Astrocyte of the spinal cord (primary cell): Measurements from ENCODE around the gene MVK.
A peak's percentile ranks its signal among the peaks of the same experiment; 100 is the strongest.

ENCODE experiments used
- DNase-seq: peaks from one replicate; pipeline ENCODE4 v3.0.0; 2011; ENCODE audit warnings: low read depth, low spot score
- H3K4me3 ChIP-seq: 2 replicates; pipeline ENCODE4 v1.5.1; 2011; ENCODE audit warnings: low read depth, mild to moderate bottlenecking, low read length, moderate library complexity
- in situ Hi-C: cut with HindIII; loops from 2 replicates; pipeline ENCODE4 v1.10.0; 2017; ENCODE audit warnings: low sequenced_read_pairs
- TF ChIP-seq, protein P1 (sequence below): IDR thresholded peaks from 2 replicates; pipeline ENCODE4 v1.5.1; 2012; ENCODE audit warnings: low read depth, mild to moderate bottlenecking, low read length, inconsistent platforms

MVK gene

DNA sequence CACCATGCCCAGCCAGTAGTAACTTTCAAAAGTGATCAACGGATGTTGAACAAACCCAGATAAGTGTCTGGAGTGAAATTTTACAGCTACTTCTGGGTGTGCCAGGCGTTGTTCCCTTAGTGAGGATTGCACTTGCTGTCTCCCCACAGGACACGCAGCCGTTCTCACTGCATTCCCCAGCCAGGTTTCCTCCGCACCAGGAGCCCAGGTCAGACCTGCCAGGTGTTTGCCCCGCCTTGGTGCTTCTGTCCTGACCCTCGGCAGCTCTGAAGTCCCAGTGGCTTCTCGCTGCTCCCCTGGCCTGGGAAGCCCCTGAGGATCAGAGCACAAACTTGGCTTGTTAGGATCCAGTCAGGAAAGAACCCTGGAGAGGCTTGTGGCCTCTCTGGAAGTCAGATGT is 36.5 kb upstream of the MVK start:
- H3K4me3 ChIP-seq = no peak overlapping the region
- in situ Hi-C loops = no loop called here
- TF ChIP-seq, protein P1, sequence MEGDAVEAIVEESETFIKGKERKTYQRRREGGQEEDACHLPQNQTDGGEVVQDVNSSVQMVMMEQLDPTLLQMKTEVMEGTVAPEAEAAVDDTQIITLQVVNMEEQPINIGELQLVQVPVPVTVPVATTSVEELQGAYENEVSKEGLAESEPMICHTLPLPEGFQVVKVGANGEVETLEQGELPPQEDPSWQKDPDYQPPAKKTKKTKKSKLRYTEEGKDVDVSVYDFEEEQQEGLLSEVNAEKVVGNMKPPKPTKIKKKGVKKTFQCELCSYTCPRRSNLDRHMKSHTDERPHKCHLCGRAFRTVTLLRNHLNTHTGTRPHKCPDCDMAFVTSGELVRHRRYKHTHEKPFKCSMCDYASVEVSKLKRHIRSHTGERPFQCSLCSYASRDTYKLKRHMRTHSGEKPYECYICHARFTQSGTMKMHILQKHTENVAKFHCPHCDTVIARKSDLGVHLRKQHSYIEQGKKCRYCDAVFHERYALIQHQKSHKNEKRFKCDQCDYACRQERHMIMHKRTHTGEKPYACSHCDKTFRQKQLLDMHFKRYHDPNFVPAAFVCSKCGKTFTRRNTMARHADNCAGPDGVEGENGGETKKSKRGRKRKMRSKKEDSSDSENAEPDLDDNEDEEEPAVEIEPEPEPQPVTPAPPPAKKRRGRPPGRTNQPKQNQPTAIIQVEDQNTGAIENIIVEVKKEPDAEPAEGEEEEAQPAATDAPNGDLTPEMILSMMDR = no peak
- no peak for DNase-seq

DNA sequence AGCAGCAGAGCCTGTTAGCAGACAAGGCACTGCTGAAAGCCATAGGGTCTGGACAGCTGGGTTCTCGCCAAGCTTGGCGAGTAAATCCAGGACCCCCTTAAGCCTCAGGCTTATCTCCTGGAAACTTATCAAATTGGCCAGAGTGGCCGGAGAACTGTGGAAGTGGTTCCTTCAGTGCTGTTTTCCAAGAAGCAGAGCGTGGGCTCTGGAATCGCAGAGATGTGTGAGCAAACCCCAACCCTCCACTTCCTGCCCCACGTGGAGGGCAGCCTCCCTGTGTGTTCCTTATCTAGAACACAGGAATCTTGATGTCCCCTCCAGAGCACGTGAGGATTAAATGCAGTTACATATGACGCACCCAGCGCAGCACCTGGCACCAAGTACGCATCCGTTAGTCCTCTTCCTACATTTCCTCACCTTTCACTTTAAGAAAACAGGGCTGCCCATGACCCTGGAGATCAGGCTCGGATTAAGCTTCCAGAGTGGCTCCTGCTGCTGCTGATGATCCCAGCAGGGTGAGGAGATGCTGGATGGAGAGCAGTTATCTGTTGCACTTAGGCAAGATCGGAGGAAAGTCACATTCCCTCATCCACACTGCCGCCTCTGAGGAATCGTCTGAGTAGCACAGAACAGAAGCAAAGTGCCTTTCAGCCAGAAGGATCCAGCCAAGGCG is 35.3 kb upstream of the MVK start:
- in situ Hi-C loops = no loop called here
- no peak overlapping the region for H3K4me3 ChIP-seq
- no peak for DNase-seq
- TF ChIP-seq, protein P1 = no peak

GRCh38 chr12:109539508-109539907 is 34.1 kb upstream of the MVK start:
- H3K4me3 ChIP-seq = no peak overlapping the region
- peak; percentile 67 for DNase-seq
- in situ Hi-C loops = no loop called here
- TF ChIP-seq, protein P1 = no peak

- DNase-seq = no peak
- no peak overlapping the region for H3K4me3 ChIP-seq
- in situ Hi-C loops = no loop called here
- TF ChIP-seq, protein P1 = no peak
Observed at GRCh38 chr12:109540526-109541412, 32.8 kb upstream of the MVK start.

- H3K4me3 ChIP-seq = no peak overlapping the region
- DNase-seq = no peak
- in situ Hi-C loops = no loop called here
- TF ChIP-seq, protein P1 = no peak
Observed at GRCh38 chr12:109541413-109541726, 32.2 kb upstream of the MVK start.

- in situ Hi-C loops = no loop called here
- H3K4me3 ChIP-seq = no peak overlapping the region
- TF ChIP-seq, protein P1 = no peak
- DNase-seq = peak; percentile 46
Observed at GRCh38 chr12:109542014-109542413, 31.6 kb upstream of the MVK start.
